HepG2 (cell line): Measurements from ENCODE around the gene MIF4GD. TPM values are rescaled to one million over a fixed set of nuclear protein-coding genes. Genes with fewer than 3 reads are reported as not detected.

Experiments
- AGO1 ChIP-seq: fragments of 200-400 bp; formaldehyde crosslinking; IDR thresholded peaks from 2 replicates; pipeline ENCODE4 v1.6.1; 2017; ENCODE audit warnings: mild to moderate bottlenecking, low read depth, low read length, moderate library complexity; ENCODE audit not compliant: poor library complexity, severe bottlenecking
- BCL6 ChIP-seq: IDR thresholded peaks from 2 replicates; pipeline ENCODE4 v1.6.1; 2016; ENCODE audit warnings: missing genetic modification reagents, missing compliant biosample characterization
- GATAD2A ChIP-seq: IDR thresholded peaks from 2 replicates; pipeline ENCODE4 v1.6.1; 2016
- GLI4 ChIP-seq: sonication (generic); formaldehyde crosslinking; IDR thresholded peaks from 2 replicates; pipeline ENCODE4 v1.5.1; 2020; ENCODE audit warnings: missing genetic modification reagents, mild to moderate bottlenecking, moderate library complexity, borderline replicate concordance
- HDAC6 ChIP-seq: fragments of 200-600 bp; sonication (generic); IDR thresholded peaks from 2 replicates; pipeline ENCODE4 v1.7.0; 2017; ENCODE audit warnings: mild to moderate bottlenecking, antibody characterized with exemption, low read length, low read depth
- HNF4A ChIP-seq: sonication (generic); formaldehyde crosslinking; IDR thresholded peaks from 2 replicates; pipeline ENCODE4 v1.4.0; 2020; ENCODE audit warnings: missing genetic modification reagents
- IRF2 ChIP-seq: IDR thresholded peaks from 2 replicates; pipeline ENCODE4 v1.6.1; 2018; ENCODE audit warnings: missing genetic modification reagents, missing compliant biosample characterization
- KLF11 ChIP-seq: IDR thresholded peaks from 2 replicates; pipeline ENCODE4 v1.6.1; 2016; ENCODE audit warnings: missing compliant biosample characterization
- NFE2L2 ChIP-seq: fragments of 150-350 bp; IDR thresholded peaks from 2 replicates; pipeline ENCODE4 v1.6.1; 2014; ENCODE audit warnings: low read length
- PRDM15 ChIP-seq: sonication (generic); formaldehyde crosslinking; IDR thresholded peaks from 2 replicates; pipeline ENCODE4 v1.4.0; 2020; ENCODE audit warnings: missing genetic modification reagents
- TARDBP ChIP-seq: sonication (generic); formaldehyde crosslinking; IDR thresholded peaks from 2 replicates; pipeline ENCODE4 v1.8.0; 2022; ENCODE audit warnings: mild to moderate bottlenecking, missing genetic modification reagents
- TBX3 ChIP-seq: fragments of 450-650 bp; IDR thresholded peaks from 2 replicates; pipeline ENCODE4 v1.6.1; 2017; ENCODE audit warnings: antibody characterized with exemption, mild to moderate bottlenecking, inconsistent platforms, borderline replicate concordance
- TOPORS ChIP-seq: sonication (generic); formaldehyde crosslinking; IDR thresholded peaks from 2 replicates; pipeline ENCODE4 v1.8.0; 2023; ENCODE audit warnings: mild to moderate bottlenecking, missing genetic modification reagents
- ZBTB8A ChIP-seq: sonication (generic); formaldehyde crosslinking; IDR thresholded peaks from 2 replicates; pipeline ENCODE4 v1.4.0; 2020; ENCODE audit warnings: mild to moderate bottlenecking, low read depth, missing genetic modification reagents, borderline replicate concordance
- ZFP91 ChIP-seq: sonication (generic); formaldehyde crosslinking; IDR thresholded peaks from 2 replicates; pipeline ENCODE4 v1.9.0; 2022; ENCODE audit warnings: missing genetic modification reagents, mild to moderate bottlenecking, borderline replicate concordance
- ZNF205 ChIP-seq: IDR thresholded peaks from 2 replicates; pipeline ENCODE4 v1.6.1; 2018; ENCODE audit warnings: missing biosample characterization, missing genetic modification reagents
- ZNF362 ChIP-seq: sonication (generic); formaldehyde crosslinking; IDR thresholded peaks from 2 replicates; pipeline ENCODE4 v1.4.0; 2020; ENCODE audit warnings: missing genetic modification reagents, mild to moderate bottlenecking, borderline replicate concordance
- ZNF552 ChIP-seq: sonication (generic); formaldehyde crosslinking; IDR thresholded peaks from 2 replicates; pipeline ENCODE4 v1.9.0; 2022; ENCODE audit warnings: missing genetic modification reagents, mild to moderate bottlenecking, borderline replicate concordance
- ZNF790 ChIP-seq: sonication (generic); formaldehyde crosslinking; IDR thresholded peaks from 2 replicates; pipeline ENCODE4 v1.8.0; 2022; ENCODE audit warnings: missing genetic modification reagents, mild to moderate bottlenecking, borderline replicate concordance
- polyA plus RNA-seq, 8 experiments: library from polyadenylated mRNA; depleted of rRNA in 3 of 8; stranded (reverse) in 7 of 8; unstranded in 1 of 8; fragments of >200 nt; fragmentation: Illumina TruSeq in 4 of 8; extraction: Trizol in 4 of 8; gene quantifications; 2 replicates each; pipeline versions ENCODE4 v1.2.1 to v1.2.3, GENCODE V29; 2011 to 2016; ENCODE audit warnings: low read depth in 4 of 8, missing spikeins in 1 of 8, mixed read lengths in 1 of 8; ENCODE audit not compliant: insufficient read depth in 1 of 8
- total RNA-seq, 5 experiments: library from RNA; depleted of rRNA; stranded (reverse); fragments of >200 nt; fragmentation: Illumina TruSeq; extraction: Trizol; gene quantifications; 2 replicates each; pipeline ENCODE4 v1.2.3, GENCODE V29; 2016; ENCODE audit warnings: low read depth in 1 of 5
- TF ChIP-seq, protein P1 (sequence below): sonication (generic); formaldehyde crosslinking; IDR thresholded peaks from 2 replicates; pipeline ENCODE4 v1.5.0; 2020; ENCODE audit warnings: mild to moderate bottlenecking, low read depth, missing genetic modification reagents, borderline replicate concordance
- TF ChIP-seq, protein P2 (sequence below): sonication (generic); formaldehyde crosslinking; IDR thresholded peaks from 2 replicates; pipeline ENCODE4 v1.8.0; 2022; ENCODE audit warnings: missing genetic modification reagents, low read depth, mild to moderate bottlenecking, borderline replicate concordance
- TF ChIP-seq, protein P3 (sequence below): sonication (generic); formaldehyde crosslinking; IDR thresholded peaks from 2 replicates; pipeline ENCODE4 v1.4.0; 2020; ENCODE audit warnings: missing genetic modification reagents

Gene MIF4GD
- total and polyA plus RNA-seq, 2 of the 13 experiments (the other 11 are each of a cell fraction or from before 2014, with no cell fraction given) = 14.0 to 28.0 TPM

DNA sequence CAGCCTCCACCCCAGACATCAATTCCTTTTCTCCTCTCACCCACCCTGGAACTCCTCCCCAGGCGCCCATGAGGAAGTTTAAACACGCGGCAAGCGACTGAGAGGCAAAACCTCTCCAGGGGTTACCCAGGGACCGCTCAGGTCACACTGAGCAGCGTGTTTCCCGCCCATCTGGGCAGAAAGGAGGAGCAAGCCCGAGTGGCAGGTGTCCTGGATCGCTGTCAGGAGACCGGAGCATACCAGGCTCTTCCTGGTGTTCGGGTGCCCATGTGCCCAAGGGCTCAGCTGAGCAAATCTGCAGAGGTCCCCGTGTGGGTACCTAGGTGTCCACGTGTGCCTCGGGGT lies 17.7 kb upstream of the MIF4GD start (continued):
- TF ChIP-seq, protein P1, sequence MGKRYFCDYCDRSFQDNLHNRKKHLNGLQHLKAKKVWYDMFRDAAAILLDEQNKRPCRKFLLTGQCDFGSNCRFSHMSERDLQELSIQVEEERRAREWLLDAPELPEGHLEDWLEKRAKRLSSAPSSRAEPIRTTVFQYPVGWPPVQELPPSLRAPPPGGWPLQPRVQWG (CRISPR knock-in tag) = no peak
- TF ChIP-seq, protein P2, sequence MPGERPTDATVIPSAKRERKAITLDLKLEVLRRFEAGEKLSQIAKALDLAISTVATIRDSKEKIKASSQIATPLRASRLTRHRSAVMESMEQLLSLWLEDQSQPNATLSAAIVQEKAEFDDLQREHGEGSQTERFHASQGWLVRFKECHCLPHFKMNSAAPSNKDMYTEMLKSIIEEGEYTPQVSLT (CRISPR knock-in tag) = no peak
- no peak for TF ChIP-seq AGO1
- peak; percentile 19; the same call in 1 of the 2 replicates for TF ChIP-seq HNF4A
- no peak for TF ChIP-seq TOPORS (CRISPR knock-in tag)
- TF ChIP-seq PRDM15 (CRISPR knock-in tag) = peak; percentile 63; the same call in 1 of the 2 replicates
- no peak for TF ChIP-seq ZFP91 (CRISPR knock-in tag)
- TF ChIP-seq, protein P3, sequence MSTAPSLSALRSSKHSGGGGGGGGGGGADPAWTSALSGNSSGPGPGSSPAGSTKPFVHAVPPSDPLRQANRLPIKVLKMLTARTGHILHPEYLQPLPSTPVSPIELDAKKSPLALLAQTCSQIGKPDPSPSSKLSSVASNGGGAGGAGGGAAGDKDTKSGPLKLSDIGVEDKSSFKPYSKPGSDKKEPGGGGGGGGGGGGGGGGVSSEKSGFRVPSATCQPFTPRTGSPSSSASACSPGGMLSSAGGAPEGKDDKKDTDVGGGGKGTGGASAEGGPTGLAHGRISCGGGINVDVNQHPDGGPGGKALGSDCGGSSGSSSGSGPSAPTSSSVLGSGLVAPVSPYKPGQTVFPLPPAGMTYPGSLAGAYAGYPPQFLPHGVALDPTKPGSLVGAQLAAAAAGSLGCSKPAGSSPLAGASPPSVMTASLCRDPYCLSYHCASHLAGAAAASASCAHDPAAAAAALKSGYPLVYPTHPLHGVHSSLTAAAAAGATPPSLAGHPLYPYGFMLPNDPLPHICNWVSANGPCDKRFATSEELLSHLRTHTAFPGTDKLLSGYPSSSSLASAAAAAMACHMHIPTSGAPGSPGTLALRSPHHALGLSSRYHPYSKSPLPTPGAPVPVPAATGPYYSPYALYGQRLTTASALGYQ (CRISPR knock-in tag) = no peak
- no peak for TF ChIP-seq ZBTB8A (CRISPR knock-in tag)
- TF ChIP-seq ZNF552 (CRISPR knock-in tag) = 0 out of 2 replicates have a peak, but pooled peaks have one; percentile 63
- TF ChIP-seq TBX3 = 0 out of 2 replicates have a peak, but pooled peaks have one; percentile 35
- TF ChIP-seq ZNF790 (CRISPR knock-in tag) = no peak
- TF ChIP-seq NFE2L2 = no peak
- TF ChIP-seq GLI4 (CRISPR knock-in tag) = 0 out of 2 replicates have a peak, but pooled peaks have one; percentile 68
- TF ChIP-seq ZNF205 (CRISPR knock-in tag) = no peak
- TF ChIP-seq TARDBP (CRISPR knock-in tag) = no peak
- peak; percentile 48; the same call in 1 of the 2 replicates for TF ChIP-seq ZNF362 (CRISPR knock-in tag)
- TF ChIP-seq BCL6 (CRISPR knock-in tag) = no peak
- TF ChIP-seq GATAD2A (CRISPR knock-in tag) = no peak
- TF ChIP-seq KLF11 (CRISPR knock-in tag) = no peak
- TF ChIP-seq IRF2 (CRISPR knock-in tag) = no peak
- TF ChIP-seq HDAC6 = no peak
